PFSK-1 (cell line): Measurements from ENCODE around the gene KIRREL3.

Source experiments
- FOXP2 ChIP-seq: optimal IDR thresholded peaks from 2 replicates; pipeline ENCODE3; 2011; ENCODE audit warnings: borderline replicate concordance, control low read depth, inconsistent platforms; ENCODE audit not compliant: insufficient read depth; ENCODE audit errors: extremely low read length, extremely low read depth
- POLR2AphosphoS5 ChIP-seq: IDR thresholded peaks from 2 replicates; pipeline ENCODE4 v1.6.1; 2012; ENCODE audit warnings: low read depth, mild to moderate bottlenecking, control low read depth, low read length, moderate library complexity
- SIN3A ChIP-seq: IDR thresholded peaks from 2 replicates; pipeline ENCODE4 v1.6.1; 2012; ENCODE audit warnings: mild to moderate bottlenecking, low read length, moderate library complexity, borderline replicate concordance; ENCODE audit not compliant: insufficient read depth
- TAF1 ChIP-seq: IDR thresholded peaks from 2 replicates; pipeline ENCODE4 v1.6.1; 2012; ENCODE audit warnings: low read length, control low read depth, borderline replicate concordance; ENCODE audit not compliant: insufficient read depth
- TF ChIP-seq, protein P1 (sequence below), 2 experiments: IDR thresholded peaks; 2 replicates each; pipeline versions ENCODE4 v1.6.1 to v1.8.0; 2011 to 2012; ENCODE audit warnings: low read depth in 2 of 2, low read length in 2 of 2, control low read depth in 1 of 2, inconsistent platforms in 1 of 2, mild to moderate bottlenecking in 1 of 2, moderate library complexity in 1 of 2; ENCODE audit not compliant: insufficient read depth in 1 of 2

Gene KIRREL3

DNA sequence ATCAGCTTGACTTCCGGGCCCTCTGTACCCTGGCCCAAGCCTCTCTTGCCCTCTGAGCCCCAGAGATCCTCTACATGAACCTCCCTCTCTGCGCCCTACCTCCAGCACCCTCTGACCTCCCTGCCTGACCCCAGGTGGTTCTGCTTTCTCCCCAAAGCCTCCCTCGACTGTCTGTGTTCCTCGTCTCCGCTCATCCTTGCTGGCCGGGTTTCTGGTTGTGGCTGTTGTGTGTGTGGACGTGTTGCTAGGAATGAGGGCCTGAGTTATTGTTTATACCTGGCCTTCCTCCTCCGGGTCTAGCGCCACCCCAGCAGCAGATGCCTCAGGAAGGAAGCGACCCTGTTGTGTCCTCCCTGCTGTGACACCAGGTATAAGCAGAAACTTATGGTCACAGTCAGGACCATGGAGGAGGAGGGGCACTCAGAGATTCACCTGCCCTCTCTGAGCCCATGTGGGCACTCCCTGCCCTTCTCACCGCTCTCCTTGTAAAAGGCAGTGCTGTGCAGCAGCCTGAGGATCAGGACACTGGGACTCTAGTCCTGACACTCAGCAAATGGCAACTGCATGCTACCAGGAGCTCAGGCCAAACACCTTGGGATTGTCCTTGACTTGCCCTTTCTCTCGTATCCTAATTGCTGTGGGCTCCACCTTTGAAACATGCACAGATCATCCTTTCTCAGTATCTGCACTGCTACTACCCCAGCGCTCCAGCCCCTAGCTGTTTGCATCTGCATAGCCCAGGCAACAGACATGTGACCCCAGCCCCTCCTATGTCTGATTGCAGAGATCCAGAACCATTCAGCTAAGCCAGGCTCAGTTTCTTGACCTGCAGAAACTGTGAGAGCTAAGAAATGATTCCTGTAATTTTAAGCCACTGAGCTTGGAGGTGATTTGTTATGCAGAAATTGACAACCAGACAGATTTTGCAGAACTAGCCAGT lies 505.0 kb downstream of the KIRREL3 start:
- no peak for TF ChIP-seq TAF1
- no peak for TF ChIP-seq SIN3A
- no peak for TF ChIP-seq FOXP2

DNA sequence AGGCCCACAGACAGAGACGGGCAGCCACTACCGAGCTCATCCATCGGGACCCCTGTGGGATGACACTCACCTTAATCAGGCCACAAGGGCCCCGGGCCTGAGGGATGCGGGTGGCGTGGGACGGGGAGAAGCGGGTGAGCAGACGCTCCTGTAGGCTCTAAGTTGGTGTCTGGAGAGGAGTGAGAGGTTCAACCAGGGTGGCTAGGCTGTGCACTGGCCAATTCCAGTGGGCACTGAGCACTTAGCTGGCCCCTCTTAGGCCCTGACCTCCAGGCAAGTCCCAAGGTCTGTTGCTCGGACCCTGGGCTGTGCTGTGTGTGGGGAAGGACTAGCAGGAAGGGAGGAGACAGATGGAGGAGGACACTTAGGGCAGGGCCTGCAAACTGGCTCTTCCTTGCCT lies 505.7 kb downstream of the KIRREL3 start:
- no peak for TF ChIP-seq SIN3A
- TF ChIP-seq TAF1, result no peak

DNA sequence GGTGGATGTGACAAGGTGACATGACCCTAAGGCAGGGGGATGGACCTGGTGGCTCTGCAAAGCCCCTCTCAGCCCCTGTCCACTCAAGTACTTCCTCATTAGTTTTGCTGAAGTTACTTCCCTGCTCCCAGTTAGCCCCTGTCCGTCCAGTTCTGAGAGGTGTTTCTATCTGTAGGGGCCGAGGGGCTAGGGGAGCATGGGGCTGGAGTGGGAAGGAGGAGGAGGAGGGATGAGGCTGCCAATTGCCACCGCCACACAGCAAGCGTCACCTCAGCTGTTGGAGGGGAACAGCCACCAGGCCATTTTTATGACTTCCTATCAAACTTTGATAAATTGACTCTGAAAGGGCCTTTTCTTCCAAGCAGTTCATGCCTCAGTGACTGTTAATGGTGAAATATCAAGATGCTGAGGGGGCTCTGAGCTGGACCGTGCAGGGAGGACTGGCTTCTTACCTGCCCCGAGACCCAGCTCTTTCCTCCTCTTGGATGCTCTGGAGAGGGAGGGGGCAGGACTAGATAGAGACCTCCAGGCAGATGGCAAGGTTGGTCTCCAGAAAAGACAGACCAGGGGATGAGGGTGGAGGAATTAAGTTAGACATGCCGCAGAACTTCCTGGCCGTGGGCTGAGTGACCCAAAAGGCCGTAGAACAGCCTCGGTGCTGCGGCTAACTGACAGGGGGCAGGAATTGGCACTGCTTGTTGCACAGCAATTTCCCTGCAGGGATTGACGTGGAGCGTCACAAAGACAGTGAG lies 508.1 kb downstream of the KIRREL3 start:
- TF ChIP-seq POLR2AphosphoS5, result no peak
- TF ChIP-seq FOXP2, result no peak
- TF ChIP-seq SIN3A, result no peak
- no peak for TF ChIP-seq TAF1
- TF ChIP-seq, protein P1, sequence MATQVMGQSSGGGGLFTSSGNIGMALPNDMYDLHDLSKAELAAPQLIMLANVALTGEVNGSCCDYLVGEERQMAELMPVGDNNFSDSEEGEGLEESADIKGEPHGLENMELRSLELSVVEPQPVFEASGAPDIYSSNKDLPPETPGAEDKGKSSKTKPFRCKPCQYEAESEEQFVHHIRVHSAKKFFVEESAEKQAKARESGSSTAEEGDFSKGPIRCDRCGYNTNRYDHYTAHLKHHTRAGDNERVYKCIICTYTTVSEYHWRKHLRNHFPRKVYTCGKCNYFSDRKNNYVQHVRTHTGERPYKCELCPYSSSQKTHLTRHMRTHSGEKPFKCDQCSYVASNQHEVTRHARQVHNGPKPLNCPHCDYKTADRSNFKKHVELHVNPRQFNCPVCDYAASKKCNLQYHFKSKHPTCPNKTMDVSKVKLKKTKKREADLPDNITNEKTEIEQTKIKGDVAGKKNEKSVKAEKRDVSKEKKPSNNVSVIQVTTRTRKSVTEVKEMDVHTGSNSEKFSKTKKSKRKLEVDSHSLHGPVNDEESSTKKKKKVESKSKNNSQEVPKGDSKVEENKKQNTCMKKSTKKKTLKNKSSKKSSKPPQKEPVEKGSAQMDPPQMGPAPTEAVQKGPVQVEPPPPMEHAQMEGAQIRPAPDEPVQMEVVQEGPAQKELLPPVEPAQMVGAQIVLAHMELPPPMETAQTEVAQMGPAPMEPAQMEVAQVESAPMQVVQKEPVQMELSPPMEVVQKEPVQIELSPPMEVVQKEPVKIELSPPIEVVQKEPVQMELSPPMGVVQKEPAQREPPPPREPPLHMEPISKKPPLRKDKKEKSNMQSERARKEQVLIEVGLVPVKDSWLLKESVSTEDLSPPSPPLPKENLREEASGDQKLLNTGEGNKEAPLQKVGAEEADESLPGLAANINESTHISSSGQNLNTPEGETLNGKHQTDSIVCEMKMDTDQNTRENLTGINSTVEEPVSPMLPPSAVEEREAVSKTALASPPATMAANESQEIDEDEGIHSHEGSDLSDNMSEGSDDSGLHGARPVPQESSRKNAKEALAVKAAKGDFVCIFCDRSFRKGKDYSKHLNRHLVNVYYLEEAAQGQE (IDR thresholded peaks at IDR 0.05; ENCODE audit: insufficient read depth in 1 of 2, low read depth in 2 of 2, low read length in 2 of 2), result no peak

DNA sequence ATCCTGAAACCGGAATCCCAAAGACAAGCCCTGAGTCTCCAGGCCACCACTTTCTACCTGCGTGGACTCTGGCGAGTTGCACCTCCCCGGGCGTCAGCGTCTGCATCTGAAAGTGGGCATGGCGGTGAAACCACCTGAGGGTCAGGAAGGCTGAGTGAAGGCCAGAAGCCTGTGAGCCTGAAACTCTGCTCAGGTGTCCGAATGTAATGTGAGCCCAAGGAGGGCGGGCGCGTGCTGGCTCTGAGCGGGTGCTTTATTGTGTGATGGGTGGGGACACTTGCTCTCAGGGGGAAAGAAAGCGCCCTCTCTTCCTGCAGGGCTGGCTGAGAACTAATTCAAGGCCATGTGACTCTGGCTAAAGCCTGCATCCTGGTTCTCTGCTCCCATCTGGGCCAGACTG lies 509.5 kb downstream of the KIRREL3 start:
- TF ChIP-seq FOXP2 (no peak), SIN3A (no peak), POLR2AphosphoS5 (no peak), TAF1 (no peak)
- TF ChIP-seq, protein P1 (IDR thresholded peaks at IDR 0.05; ENCODE audit: insufficient read depth in 1 of 2, low read depth in 2 of 2, low read length in 2 of 2), result no peak

DNA sequence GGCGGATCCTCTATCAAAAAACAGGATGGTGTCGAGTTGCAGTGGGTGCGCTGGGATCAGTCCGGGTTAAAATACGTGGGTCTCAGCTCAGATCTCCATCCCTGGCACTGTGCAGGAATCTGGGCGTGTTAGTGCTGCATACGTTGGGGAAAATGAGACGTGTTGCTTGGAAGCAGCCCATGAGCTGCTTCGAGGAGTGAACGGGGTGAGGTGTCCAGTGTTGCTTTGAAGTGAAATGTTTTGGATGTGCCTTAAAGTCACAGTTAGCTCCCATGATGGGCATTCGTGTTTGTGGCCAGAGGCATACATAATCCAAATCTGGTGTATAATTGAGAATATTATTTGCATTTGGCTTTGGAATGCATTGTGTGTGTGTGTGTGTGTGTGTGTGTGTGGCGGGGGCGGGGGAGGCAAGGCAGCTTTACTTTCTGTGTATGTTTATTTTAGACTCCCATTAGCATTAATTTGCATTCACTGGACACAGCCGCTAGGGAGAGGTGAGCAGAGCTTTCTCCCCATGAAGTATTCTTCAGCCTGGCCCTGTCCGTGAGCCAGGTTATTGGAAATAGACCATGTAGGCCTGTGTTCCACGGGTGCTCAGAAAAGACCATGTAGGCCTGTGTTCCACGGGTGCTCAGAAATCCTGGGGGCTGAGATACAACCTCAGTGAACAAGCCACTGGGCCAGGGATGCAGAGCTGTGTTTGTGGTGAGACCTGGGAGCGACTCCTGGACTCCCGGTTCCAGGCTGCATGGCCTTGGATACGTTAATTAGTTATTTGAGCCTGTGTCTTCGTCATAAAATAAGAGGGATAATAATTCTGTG lies 510.5 kb downstream of the KIRREL3 start:
- TF ChIP-seq FOXP2 (no peak), POLR2AphosphoS5 (no peak), SIN3A (no peak), TAF1 (no peak)
- TF ChIP-seq, protein P1 (IDR thresholded peaks at IDR 0.05; ENCODE audit: insufficient read depth in 1 of 2, low read depth in 2 of 2, low read length in 2 of 2), result no peak
